Activated CD4-positive, alpha-beta T cell treated with anti-CD3 and anti-CD28 coated beads, Interleukin-2, amount 10 ng/mL, durations not matched to agents 7 days and 5 days (primary cell): ENCODE measurements around the gene MOCS2. TPM values are rescaled to one million over a fixed set of nuclear protein-coding genes. Genes with fewer than 3 reads are reported as not detected.

Experiments used
- CTCF ChIA-PET: fragments of 350-600 bp; sonication (Branson Sonifier 250); formaldehyde crosslinking; loops from one replicate; lab custom pipeline; 2021; ENCODE audit warnings: antibody characterized with exemption; lab: Charles Lee
- POLR2A ChIA-PET: fragments of 350-600 bp; sonication (Branson Sonifier 250); formaldehyde crosslinking; loops from one replicate; lab custom pipeline; 2021; ENCODE audit warnings: antibody characterized with exemption; lab: Charles Lee
- DNase-seq: peaks from one replicate; pipeline ENCODE4 v3.0.0-alpha.2; 2020
- H3K27ac Mint-ChIP-seq: one replicate; pipeline ENCODE4 v1.8.0; 2021; ENCODE audit warnings: mild to moderate bottlenecking, moderate library complexity, mixed read lengths
- H3K27me3 Mint-ChIP-seq: one replicate; pipeline ENCODE4 v1.8.0; 2021; ENCODE audit warnings: mixed read lengths
- H3K36me3 Mint-ChIP-seq: one replicate; pipeline ENCODE4 v1.8.0; 2021; ENCODE audit warnings: low read depth, mixed read lengths
- H3K4me1 Mint-ChIP-seq: one replicate; pipeline ENCODE4 v1.8.0; 2021; ENCODE audit warnings: mixed read lengths
- H3K4me3 Mint-ChIP-seq: one replicate; pipeline ENCODE4 v1.8.0; 2021; ENCODE audit warnings: mild to moderate bottlenecking, moderate library complexity, mixed read lengths
- H3K9me3 Mint-ChIP-seq: one replicate; pipeline ENCODE4 v1.8.0; 2021; ENCODE audit warnings: mixed read lengths
- total RNA-seq, 2 experiments: library from RNA; stranded (reverse); gene quantifications; one replicate each; pipeline ENCODE4 v1.2.3, GENCODE V29; 2021

MOCS2 gene
- total RNA-seq, 2 experiments from 2014 or later: 24.3 to 25.0 TPM

GRCh38 chr5:53090229-53090628 is 19.3 kb downstream of the MOCS2 start:
- ChIA-PET CTCF (interaction anchor here (0.7 to 7.3 kb wide), 8 partner anchors 10 to 142 kb away, joined by 3 to 48 read pairs (median 6); no protein-coding TSS in a partner anchor), POLR2A (interaction anchor here (1.5 kb wide), 1 partner anchor 58 kb away, joined by 6 read pairs; no protein-coding TSS in a partner anchor)
- peak overlapping the region; percentile 28 for H3K27ac Mint-ChIP-seq
- H3K36me3 Mint-ChIP-seq: peaks cover 30% of the 10 kb centered on the region
- no peak overlapping the region for H3K4me3 Mint-ChIP-seq
- H3K4me1 Mint-ChIP-seq: peaks cover 52% of the 10 kb centered on the region
- H3K9me3 Mint-ChIP-seq: no peaks in the 10 kb centered on the region
- no peaks in the 10 kb centered on the region for H3K27me3 Mint-ChIP-seq
- DNase-seq: no peak

- peak; percentile 40 for DNase-seq
- Mint-ChIP-seq H3K9me3 (no peaks in the 10 kb centered on the region), H3K36me3 (peaks cover 30% of the 10 kb centered on the region), H3K27me3 (no peaks in the 10 kb centered on the region), H3K27ac (peak overlapping the region; percentile 78), H3K4me3 (peak overlapping the region; percentile 58), H3K4me1 (peaks cover 56% of the 10 kb centered on the region)
- ChIA-PET POLR2A (interaction anchor here (1.5 kb wide), 1 partner anchor 57 kb away, joined by 6 read pairs; no protein-coding TSS in a partner anchor), CTCF (interaction anchor here (0.7 to 7.3 kb wide), 11 partner anchors 8 to 148 kb away, joined by 3 to 48 read pairs (median 4); no protein-coding TSS in a partner anchor)
Observed at GRCh38 chr5:53089481-53089991, 20.0 kb downstream of the MOCS2 start.

- Mint-ChIP-seq H3K4me3 (no peak overlapping the region), H3K27me3 (no peaks in the 10 kb centered on the region), H3K36me3 (peaks cover 41% of the 10 kb centered on the region), H3K27ac (no peak overlapping the region), H3K9me3 (no peaks in the 10 kb centered on the region), H3K4me1 (peaks cover 70% of the 10 kb centered on the region)
- ChIA-PET POLR2A (interaction anchor here (0.5 to 0.6 kb wide), 2 partner anchors 90 to 262 kb away, joined by 3 to 5 read pairs; no protein-coding TSS in a partner anchor), CTCF (interaction anchor here (0.7 to 7.3 kb wide), 6 partner anchors 13 to 139 kb away, joined by 3 to 48 read pairs (median 6); no protein-coding TSS in a partner anchor)
- DNase-seq: no peak
Observed at GRCh38 chr5:53087621-53088121, 21.9 kb downstream of the MOCS2 start.

- CTCF ChIA-PET: interaction anchor here (0.6 to 7.3 kb wide), 6 partner anchors 18 to 164 kb away, joined by 3 to 48 read pairs (median 4); no protein-coding TSS in a partner anchor
Observed at GRCh38 chr5:53087171-53087570, 22.4 kb downstream of the MOCS2 start.

DNA sequence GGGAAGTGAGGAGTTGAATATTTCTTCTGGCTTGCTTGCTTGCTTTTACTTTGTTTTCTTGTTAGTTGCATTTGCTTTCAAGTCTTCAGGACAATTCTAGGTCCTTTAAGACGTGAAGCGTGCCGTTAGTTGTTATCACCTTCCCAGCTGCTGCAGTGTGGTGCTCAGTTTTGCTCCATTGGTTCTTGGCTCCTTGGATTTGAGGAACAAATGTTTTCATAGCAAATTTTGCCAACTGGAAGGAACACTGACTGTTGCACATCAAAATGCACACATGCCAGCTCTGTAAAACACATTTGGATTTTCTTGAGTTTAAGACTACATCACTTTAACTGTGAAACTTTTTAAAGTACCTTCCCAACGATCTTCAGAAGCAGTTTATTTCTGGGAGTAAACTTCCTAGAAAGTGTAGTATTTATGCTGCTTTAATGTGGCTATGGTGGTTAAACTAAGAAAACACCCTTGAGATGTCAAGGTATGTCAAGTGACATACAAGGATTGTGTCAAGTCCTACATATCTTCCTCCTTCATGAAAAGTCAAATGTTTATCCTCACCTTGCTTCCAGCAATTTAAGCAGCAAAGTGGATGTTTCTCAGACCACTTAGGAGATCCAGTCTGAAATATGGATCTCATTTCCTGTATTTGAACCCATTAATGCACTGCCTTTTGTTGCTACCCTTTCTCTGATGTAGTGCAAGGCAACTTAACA is 24.9 kb downstream of the MOCS2 start:
- ChIA-PET CTCF (interaction anchor here (1.2 kb wide), 1 partner anchor 12 kb away, joined by 3 read pairs; no protein-coding TSS in a partner anchor), POLR2A (no interaction called here)
- H3K27me3 Mint-ChIP-seq: no peaks in the 10 kb centered on the region
- peaks cover 54% of the 10 kb centered on the region for H3K36me3 Mint-ChIP-seq
- peak overlapping the region; percentile 64 for H3K27ac Mint-ChIP-seq
- H3K9me3 Mint-ChIP-seq: peaks cover 3% of the 10 kb centered on the region
- peak overlapping the region; percentile 37 for H3K4me3 Mint-ChIP-seq
- no peak for DNase-seq
- peaks cover 81% of the 10 kb centered on the region for H3K4me1 Mint-ChIP-seq

More at GRCh38 chr5:53087171-53087570, 22.4 kb downstream of the MOCS2 start:
- Mint-ChIP-seq H3K4me1 (peaks cover 75% of the 10 kb centered on the region), H3K9me3 (no peaks in the 10 kb centered on the region), H3K36me3 (peaks cover 43% of the 10 kb centered on the region), H3K27ac (no peak overlapping the region), H3K27me3 (no peaks in the 10 kb centered on the region), H3K4me3 (no peak overlapping the region)
- DNase-seq: no peak
- POLR2A ChIA-PET: interaction anchor here (0.5 to 0.6 kb wide), 2 partner anchors 90 to 261 kb away, joined by 3 to 5 read pairs; no protein-coding TSS in a partner anchor

GRCh38 chr5:53083927-53084326 is 25.6 kb downstream of the MOCS2 start:
- H3K4me1 Mint-ChIP-seq: peaks cover 77% of the 10 kb centered on the region
- H3K9me3 Mint-ChIP-seq: peaks cover 3% of the 10 kb centered on the region

GRCh38 chr5:53080271-53080670 is 29.3 kb downstream of the MOCS2 start:
- ChIA-PET CTCF (no interaction called here), POLR2A (no interaction called here)
- peak overlapping the region; percentile 17 for H3K27ac Mint-ChIP-seq
- H3K4me1 Mint-ChIP-seq: peaks cover 58% of the 10 kb centered on the region
- H3K4me3 Mint-ChIP-seq: no peak overlapping the region
- H3K36me3 Mint-ChIP-seq: peaks cover 60% of the 10 kb centered on the region
- peaks cover 10% of the 10 kb centered on the region for H3K27me3 Mint-ChIP-seq
- DNase-seq: peak; percentile 39
- H3K9me3 Mint-ChIP-seq: peaks cover 3% of the 10 kb centered on the region

More at GRCh38 chr5:53083927-53084326, 25.6 kb downstream of the MOCS2 start:
- CTCF ChIA-PET: interaction anchor here (1.2 kb wide), 1 partner anchor 11 kb away, joined by 3 read pairs; no protein-coding TSS in a partner anchor
- no peak for DNase-seq
- POLR2A ChIA-PET: no interaction called here
- peaks cover 52% of the 10 kb centered on the region for H3K36me3 Mint-ChIP-seq
- H3K27me3 Mint-ChIP-seq: no peaks in the 10 kb centered on the region
- peak overlapping the region; percentile 37 for H3K4me3 Mint-ChIP-seq
- H3K27ac Mint-ChIP-seq: peak overlapping the region; percentile 64

GRCh38 chr5:53076014-53076583 is 33.5 kb downstream of the MOCS2 start:
- Mint-ChIP-seq H3K36me3 (peaks cover 69% of the 10 kb centered on the region), H3K9me3 (peaks cover 3% of the 10 kb centered on the region), H3K27me3 (peaks cover 14% of the 10 kb centered on the region), H3K4me1 (peaks cover 22% of the 10 kb centered on the region), H3K27ac (no peak overlapping the region), H3K4me3 (no peak overlapping the region)
- CTCF ChIA-PET: interaction anchor here (0.6 to 0.9 kb wide), 2 partner anchors 9 to 27 kb away, joined by 3 read pairs; no protein-coding TSS in a partner anchor
- DNase-seq: no peak
- POLR2A ChIA-PET: no interaction called here

- ChIA-PET CTCF (interaction anchor here (0.9 to 1.3 kb wide), 2 partner anchors 10 to 14 kb away, joined by 3 read pairs; no protein-coding TSS in a partner anchor), POLR2A (no interaction called here)
- Mint-ChIP-seq H3K9me3 (no peaks in the 10 kb centered on the region), H3K4me3 (no peak overlapping the region), H3K27me3 (peaks cover 14% of the 10 kb centered on the region), H3K27ac (no peak overlapping the region), H3K4me1 (peaks cover 20% of the 10 kb centered on the region), H3K36me3 (peaks cover 53% of the 10 kb centered on the region)
- DNase-seq: no peak
Observed at GRCh38 chr5:53073348-53073747, 36.2 kb downstream of the MOCS2 start.

DNA sequence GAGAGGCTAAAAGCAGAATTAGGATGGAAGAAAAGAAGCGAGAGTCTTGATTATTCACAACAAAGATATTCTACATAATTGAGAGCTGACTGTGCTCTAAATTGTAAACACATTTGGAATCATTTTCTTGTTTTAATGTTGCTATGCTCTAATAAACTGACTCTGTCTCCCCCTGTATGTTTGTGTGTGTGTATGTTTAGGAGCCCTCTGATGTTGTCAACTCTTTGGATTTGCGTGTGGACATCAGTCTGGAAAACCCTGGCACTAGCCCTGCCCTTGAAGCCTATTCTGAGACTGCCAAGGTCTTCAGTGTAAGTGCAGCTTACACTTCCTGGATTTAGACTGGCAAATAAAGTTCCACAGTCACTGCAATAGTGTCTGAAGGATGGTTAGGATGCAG is 37.8 kb downstream of the MOCS2 start:
- POLR2A ChIA-PET: no interaction called here
- H3K9me3 Mint-ChIP-seq: no peaks in the 10 kb centered on the region
- no peak for DNase-seq
- no peak overlapping the region for H3K27ac Mint-ChIP-seq
- H3K36me3 Mint-ChIP-seq: peaks cover 56% of the 10 kb centered on the region
- H3K27me3 Mint-ChIP-seq: peaks cover 9% of the 10 kb centered on the region
- H3K4me3 Mint-ChIP-seq: no peak overlapping the region
- peaks cover 28% of the 10 kb centered on the region for H3K4me1 Mint-ChIP-seq
- CTCF ChIA-PET: interaction anchor here (1.4 to 1.9 kb wide), 2 partner anchors 18 to 123 kb away, joined by 5 to 6 read pairs; no protein-coding TSS in a partner anchor

- Mint-ChIP-seq H3K27ac (no peak overlapping the region), H3K36me3 (peaks cover 54% of the 10 kb centered on the region), H3K27me3 (peaks cover 9% of the 10 kb centered on the region), H3K9me3 (no peaks in the 10 kb centered on the region), H3K4me1 (peaks cover 28% of the 10 kb centered on the region), H3K4me3 (no peak overlapping the region)
- ChIA-PET POLR2A (no interaction called here), CTCF (interaction anchor here (1.4 to 1.9 kb wide), 2 partner anchors 18 to 122 kb away, joined by 5 to 6 read pairs; no protein-coding TSS in a partner anchor)
- DNase-seq: no peak
Observed at GRCh38 chr5:53071298-53071697, 38.3 kb downstream of the MOCS2 start.

GRCh38 chr5:53069626-53070025 is 39.9 kb downstream of the MOCS2 start:
- Mint-ChIP-seq H3K27ac (peak overlapping the region; percentile 71), H3K9me3 (no peaks in the 10 kb centered on the region), H3K4me3 (no peak overlapping the region), H3K4me1 (peaks cover 28% of the 10 kb centered on the region), H3K36me3 (peaks cover 54% of the 10 kb centered on the region), H3K27me3 (peaks cover 7% of the 10 kb centered on the region)
- POLR2A ChIA-PET: interaction anchor here (0.7 to 1.0 kb wide), 3 partner anchors 28 to 166 kb away, joined by 3 to 4 read pairs (median 3); partner anchors contain the start of gene MOCS2
- peak; percentile 68 for DNase-seq
- CTCF ChIA-PET: interaction anchor here (0.7 to 1.8 kb wide), 6 partner anchors 18 to 78 kb away, joined by 3 to 11 read pairs (median 4); no protein-coding TSS in a partner anchor
